HepG2 (cell line): ENCODE data around the gene C1orf116. TPM values are rescaled to one million over a fixed set of nuclear protein-coding genes. Genes with fewer than 3 reads are reported as not detected.

Source experiments
- CBFB ChIP-seq: sonication (generic); formaldehyde crosslinking; IDR thresholded peaks from 2 replicates; pipeline ENCODE4 v1.4.0; 2020; ENCODE audit warnings: missing genetic modification reagents
- CHD2 ChIP-seq: IDR thresholded peaks from 2 replicates; pipeline ENCODE4 v1.6.1; 2011; ENCODE audit warnings: low read depth, low read length, improper control_type of control experiment
- CREM ChIP-seq, 2 experiments: sonication (generic) in 1 of 2; formaldehyde crosslinking in 1 of 2; IDR thresholded peaks; 2 replicates each; pipeline versions ENCODE4 v1.4.0 to v1.6.1; 2016 to 2020; ENCODE audit warnings: antibody characterized with exemption in 1 of 2, mild to moderate bottlenecking in 1 of 2, missing genetic modification reagents in 1 of 2
- FOXK2 ChIP-seq: fragments of 450-650 bp; IDR thresholded peaks from 2 replicates; pipeline ENCODE4 v1.6.1; 2016
- KLF13 ChIP-seq: sonication (generic); formaldehyde crosslinking; IDR thresholded peaks from 2 replicates; pipeline ENCODE4 v1.4.0; 2020; ENCODE audit warnings: mild to moderate bottlenecking, missing genetic modification reagents
- SMAD3 ChIP-seq: sonication (generic); formaldehyde crosslinking; IDR thresholded peaks from 2 replicates; pipeline ENCODE4 v1.4.0; 2020; ENCODE audit warnings: missing genetic modification reagents
- SOX6 ChIP-seq, 2 experiments: fragments of 450-650 bp in 1 of 2; sonication (generic) in 1 of 2; formaldehyde crosslinking in 1 of 2; IDR thresholded peaks; 2 replicates each; pipeline versions ENCODE4 v1.4.0 to v1.6.1; 2017 to 2020; ENCODE audit warnings: antibody characterized with exemption in 1 of 2, mild to moderate bottlenecking in 1 of 2, missing genetic modification reagents in 1 of 2
- ZFP1 ChIP-seq: IDR thresholded peaks from 2 replicates; pipeline ENCODE4 v1.6.1; 2016
- ZFY ChIP-seq: sonication (generic); formaldehyde crosslinking; IDR thresholded peaks from 2 replicates; pipeline ENCODE4 v1.4.0; 2020; ENCODE audit warnings: missing genetic modification reagents
- ZMYM3 ChIP-seq: sonication (generic); formaldehyde crosslinking; IDR thresholded peaks from 2 replicates; pipeline ENCODE4 v1.5.1; 2020; ENCODE audit warnings: mild to moderate bottlenecking, missing genetic modification reagents
- ZNF274 ChIP-seq: sonication (generic); formaldehyde crosslinking; IDR thresholded peaks from 2 replicates; pipeline ENCODE4 v1.5.1; 2020; ENCODE audit warnings: mild to moderate bottlenecking, missing genetic modification reagents
- ZNF30 ChIP-seq: sonication (generic); formaldehyde crosslinking; IDR thresholded peaks from 2 replicates; pipeline ENCODE4 v1.5.0; 2020; ENCODE audit warnings: mild to moderate bottlenecking, missing genetic modification reagents
- ZNF547 ChIP-seq: sonication (generic); formaldehyde crosslinking; IDR thresholded peaks from 2 replicates; pipeline ENCODE4 v1.5.1; 2020; ENCODE audit warnings: mild to moderate bottlenecking, missing genetic modification reagents
- ZNF598 ChIP-seq: sonication (generic); formaldehyde crosslinking; IDR thresholded peaks from 2 replicates; pipeline ENCODE4 v1.5.1; 2020; ENCODE audit warnings: mild to moderate bottlenecking, missing genetic modification reagents, borderline replicate concordance
- ZNF660 ChIP-seq: sonication (generic); formaldehyde crosslinking; IDR thresholded peaks from 2 replicates; pipeline ENCODE4 v1.5.1; 2020; ENCODE audit warnings: mild to moderate bottlenecking, low read depth, missing genetic modification reagents, borderline replicate concordance
- polyA plus RNA-seq, 8 experiments: library from polyadenylated mRNA; depleted of rRNA in 3 of 8; stranded (reverse) in 7 of 8; unstranded in 1 of 8; fragments of >200 nt; fragmentation: Illumina TruSeq in 4 of 8; extraction: Trizol in 4 of 8; gene quantifications; 2 replicates each; pipeline versions ENCODE4 v1.2.1 to v1.2.3, GENCODE V29; 2011 to 2016; ENCODE audit warnings: low read depth in 4 of 8, missing spikeins in 1 of 8, mixed read lengths in 1 of 8; ENCODE audit not compliant: insufficient read depth in 1 of 8
- total RNA-seq, 5 experiments: library from RNA; depleted of rRNA; stranded (reverse); fragments of >200 nt; fragmentation: Illumina TruSeq; extraction: Trizol; gene quantifications; 2 replicates each; pipeline ENCODE4 v1.2.3, GENCODE V29; 2016; ENCODE audit warnings: low read depth in 1 of 5
- TF ChIP-seq, protein P1 (sequence below): sonication (generic); formaldehyde crosslinking; IDR thresholded peaks from 2 replicates; pipeline ENCODE4 v1.4.0; 2020; ENCODE audit warnings: missing genetic modification reagents, mild to moderate bottlenecking, borderline replicate concordance
- TF ChIP-seq, protein P2 (sequence below): sonication (generic); formaldehyde crosslinking; IDR thresholded peaks from 2 replicates; pipeline ENCODE4 v1.5.0; 2020; ENCODE audit warnings: mild to moderate bottlenecking, low read depth, missing genetic modification reagents, borderline replicate concordance
- TF ChIP-seq, protein P3 (sequence below): conservative IDR thresholded peaks from 2 replicates; pipeline ENCODE4 v1.6.1; 2018; ENCODE audit warnings: missing genetic modification reagents
- TF ChIP-seq, protein P4 (sequence below): sonication (generic); formaldehyde crosslinking; IDR thresholded peaks from 2 replicates; pipeline ENCODE4 v1.4.0; 2020; ENCODE audit warnings: mild to moderate bottlenecking, missing genetic modification reagents

C1orf116 gene
- total and polyA plus RNA-seq, 2 of the 13 experiments (the other 11 are each of a cell fraction or from before 2014, with no cell fraction given) = 0.51 to 0.95 TPM

DNA sequence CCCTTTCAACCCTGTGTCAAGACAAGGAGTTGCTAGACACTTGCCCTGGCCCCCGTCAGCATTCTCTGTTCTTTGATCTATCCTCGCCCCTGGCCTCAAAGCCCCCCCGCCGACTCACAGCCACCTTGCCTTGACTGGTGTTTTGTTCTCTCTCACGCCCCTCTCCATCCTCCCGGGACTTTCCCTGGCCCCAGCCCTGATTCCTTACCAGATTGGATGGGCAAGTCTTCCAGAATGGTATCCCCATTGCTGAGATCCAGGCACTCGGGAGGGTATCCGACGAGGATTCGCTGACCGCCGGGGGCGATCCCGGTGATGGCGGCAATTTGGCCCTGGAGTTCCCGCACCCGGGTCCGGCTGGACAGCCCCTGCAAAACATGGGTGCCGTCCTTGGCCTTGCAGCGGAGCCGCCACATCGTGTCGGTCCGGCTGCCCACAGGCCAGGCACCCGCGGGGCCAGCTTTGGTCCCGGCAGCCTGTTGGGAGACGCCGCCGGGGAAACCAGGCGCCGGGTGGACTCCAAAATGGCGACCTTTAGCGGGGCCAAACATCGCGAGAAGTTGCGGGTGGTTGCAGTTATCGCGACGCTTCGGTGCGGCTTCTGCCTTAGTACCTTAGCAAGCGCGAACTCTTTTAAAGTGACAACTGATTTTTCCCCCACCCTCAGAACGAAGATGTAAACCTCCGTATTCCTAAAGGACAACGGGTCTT, 18.1 kb upstream of the C1orf116 start (continued):
- TF ChIP-seq, protein P1, sequence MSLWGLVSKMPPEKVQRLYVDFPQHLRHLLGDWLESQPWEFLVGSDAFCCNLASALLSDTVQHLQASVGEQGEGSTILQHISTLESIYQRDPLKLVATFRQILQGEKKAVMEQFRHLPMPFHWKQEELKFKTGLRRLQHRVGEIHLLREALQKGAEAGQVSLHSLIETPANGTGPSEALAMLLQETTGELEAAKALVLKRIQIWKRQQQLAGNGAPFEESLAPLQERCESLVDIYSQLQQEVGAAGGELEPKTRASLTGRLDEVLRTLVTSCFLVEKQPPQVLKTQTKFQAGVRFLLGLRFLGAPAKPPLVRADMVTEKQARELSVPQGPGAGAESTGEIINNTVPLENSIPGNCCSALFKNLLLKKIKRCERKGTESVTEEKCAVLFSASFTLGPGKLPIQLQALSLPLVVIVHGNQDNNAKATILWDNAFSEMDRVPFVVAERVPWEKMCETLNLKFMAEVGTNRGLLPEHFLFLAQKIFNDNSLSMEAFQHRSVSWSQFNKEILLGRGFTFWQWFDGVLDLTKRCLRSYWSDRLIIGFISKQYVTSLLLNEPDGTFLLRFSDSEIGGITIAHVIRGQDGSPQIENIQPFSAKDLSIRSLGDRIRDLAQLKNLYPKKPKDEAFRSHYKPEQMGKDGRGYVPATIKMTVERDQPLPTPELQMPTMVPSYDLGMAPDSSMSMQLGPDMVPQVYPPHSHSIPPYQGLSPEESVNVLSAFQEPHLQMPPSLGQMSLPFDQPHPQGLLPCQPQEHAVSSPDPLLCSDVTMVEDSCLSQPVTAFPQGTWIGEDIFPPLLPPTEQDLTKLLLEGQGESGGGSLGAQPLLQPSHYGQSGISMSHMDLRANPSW (CRISPR knock-in tag) = no peak
- TF ChIP-seq KLF13 (CRISPR knock-in tag) = no peak
- TF ChIP-seq ZNF30 = peak; percentile 58; the same call in 1 of the 2 replicates
- TF ChIP-seq, protein P2, sequence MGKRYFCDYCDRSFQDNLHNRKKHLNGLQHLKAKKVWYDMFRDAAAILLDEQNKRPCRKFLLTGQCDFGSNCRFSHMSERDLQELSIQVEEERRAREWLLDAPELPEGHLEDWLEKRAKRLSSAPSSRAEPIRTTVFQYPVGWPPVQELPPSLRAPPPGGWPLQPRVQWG = no peak
- 0 out of 2 replicates have a peak, but pooled peaks have one; percentile 33 for TF ChIP-seq ZNF274 (CRISPR knock-in tag)
- TF ChIP-seq ZFY (CRISPR knock-in tag) = peak; percentile 75
- no peak for TF ChIP-seq ZFP1 (CRISPR knock-in tag)
- 0 out of 2 replicates have a peak, but pooled peaks have one; percentile 18 for TF ChIP-seq SMAD3 (CRISPR knock-in tag)
- TF ChIP-seq FOXK2 = no peak
- peak; percentile 34 for TF ChIP-seq ZNF547 (CRISPR knock-in tag)
- TF ChIP-seq ZNF598 = 0 out of 2 replicates have a peak, but pooled peaks have one; percentile 50
- TF ChIP-seq CHD2 = peak; percentile 96
- TF ChIP-seq CBFB (CRISPR knock-in tag) = 0 out of 2 replicates have a peak, but pooled peaks have one; percentile 33
- no peak for TF ChIP-seq CREM (IDR thresholded peaks at IDR 0.05)
- TF ChIP-seq CREM (CRISPR knock-in tag; IDR thresholded peaks at IDR 0.05) = no peak
- TF ChIP-seq, protein P3, sequence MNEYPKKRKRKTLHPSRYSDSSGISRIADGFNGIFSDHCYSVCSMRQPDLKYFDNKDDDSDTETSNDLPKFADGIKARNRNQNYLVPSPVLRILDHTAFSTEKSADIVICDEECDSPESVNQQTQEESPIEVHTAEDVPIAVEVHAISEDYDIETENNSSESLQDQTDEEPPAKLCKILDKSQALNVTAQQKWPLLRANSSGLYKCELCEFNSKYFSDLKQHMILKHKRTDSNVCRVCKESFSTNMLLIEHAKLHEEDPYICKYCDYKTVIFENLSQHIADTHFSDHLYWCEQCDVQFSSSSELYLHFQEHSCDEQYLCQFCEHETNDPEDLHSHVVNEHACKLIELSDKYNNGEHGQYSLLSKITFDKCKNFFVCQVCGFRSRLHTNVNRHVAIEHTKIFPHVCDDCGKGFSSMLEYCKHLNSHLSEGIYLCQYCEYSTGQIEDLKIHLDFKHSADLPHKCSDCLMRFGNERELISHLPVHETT (CRISPR knock-in tag) = no peak
- no peak for TF ChIP-seq ZNF660 (CRISPR knock-in tag)
- TF ChIP-seq, protein P4, sequence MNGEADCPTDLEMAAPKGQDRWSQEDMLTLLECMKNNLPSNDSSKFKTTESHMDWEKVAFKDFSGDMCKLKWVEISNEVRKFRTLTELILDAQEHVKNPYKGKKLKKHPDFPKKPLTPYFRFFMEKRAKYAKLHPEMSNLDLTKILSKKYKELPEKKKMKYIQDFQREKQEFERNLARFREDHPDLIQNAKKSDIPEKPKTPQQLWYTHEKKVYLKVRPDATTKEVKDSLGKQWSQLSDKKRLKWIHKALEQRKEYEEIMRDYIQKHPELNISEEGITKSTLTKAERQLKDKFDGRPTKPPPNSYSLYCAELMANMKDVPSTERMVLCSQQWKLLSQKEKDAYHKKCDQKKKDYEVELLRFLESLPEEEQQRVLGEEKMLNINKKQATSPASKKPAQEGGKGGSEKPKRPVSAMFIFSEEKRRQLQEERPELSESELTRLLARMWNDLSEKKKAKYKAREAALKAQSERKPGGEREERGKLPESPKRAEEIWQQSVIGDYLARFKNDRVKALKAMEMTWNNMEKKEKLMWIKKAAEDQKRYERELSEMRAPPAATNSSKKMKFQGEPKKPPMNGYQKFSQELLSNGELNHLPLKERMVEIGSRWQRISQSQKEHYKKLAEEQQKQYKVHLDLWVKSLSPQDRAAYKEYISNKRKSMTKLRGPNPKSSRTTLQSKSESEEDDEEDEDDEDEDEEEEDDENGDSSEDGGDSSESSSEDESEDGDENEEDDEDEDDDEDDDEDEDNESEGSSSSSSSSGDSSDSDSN (CRISPR knock-in tag) = peak; percentile 81
- no peak for TF ChIP-seq ZMYM3 (CRISPR knock-in tag)
- no peak for TF ChIP-seq SOX6 (IDR thresholded peaks at IDR 0.05)
- peak; percentile 51; the same call in 1 of the 2 replicates for TF ChIP-seq SOX6 (CRISPR knock-in tag; IDR thresholded peaks at IDR 0.05)
